ENCODE results near the gene ZNF655. TPM values are rescaled to one million over a fixed set of nuclear protein-coding genes. Genes with fewer than 3 reads are reported as not detected.

ZNF655 gene
- total and polyA plus RNA-seq, 2 donors (not counting 3 experiments of a cell fraction or from before 2014, with no cell fraction given), result 16.9 to 20.4 TPM

DNA sequence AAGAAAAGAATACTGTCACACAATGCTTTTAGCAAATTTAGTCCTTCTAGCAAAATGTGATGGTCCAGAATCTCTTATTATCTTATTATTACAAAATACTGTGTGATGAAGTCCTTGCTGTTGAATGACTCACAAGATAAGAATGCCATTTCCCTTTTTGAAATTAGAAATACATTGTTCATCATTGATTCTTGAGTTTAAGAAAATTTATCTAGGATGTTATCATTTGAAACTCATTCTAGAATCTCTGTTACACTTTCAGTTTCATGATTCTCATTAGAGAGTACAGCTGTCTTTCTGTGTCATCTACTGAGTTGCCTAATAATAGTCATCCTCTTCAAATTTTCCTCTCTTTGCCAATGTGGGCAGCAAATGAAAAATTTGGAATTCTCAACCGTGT is 44.4 kb upstream of the ZNF655 start:
- Histone ChIP-seq H2AFZ (ENCODE audit: low read depth, low read length) (no peak overlapping the region), H3K27me3 (ENCODE audit: control insufficient read depth in 2 of 2, insufficient read depth in 2 of 2, low read length in 2 of 2) (no peaks in the 10 kb centered on the region), H3K9ac (replicated peaks; ENCODE audit: extremely low read depth, insufficient read depth, low read length) (no peak overlapping the region), H3K9me1 (replicated peaks; ENCODE audit: control insufficient read depth, extremely low read depth, insufficient read depth, low read length) (no peaks in the 10 kb centered on the region), H3K4me3 (replicated peaks in 1 of 3; ENCODE audit: insufficient read depth in 1 of 3, low read depth in 1 of 3, low read length in 3 of 3) (no peak overlapping the region), H3K27ac (ENCODE audit: insufficient read depth, low read depth, low read length) (no peak overlapping the region), H3K4me2 (ENCODE audit: insufficient read depth, low read length) (peak overlapping the region; percentile 30), H3K4me1 (ENCODE audit: control insufficient read depth, extremely low read depth, insufficient read depth, low read length) (peaks cover 6% of the 10 kb centered on the region), H3K79me2 (ENCODE audit: control insufficient read depth, insufficient read depth, low read length) (peaks cover 6% of the 10 kb centered on the region), H3K36me3 (ENCODE audit: control insufficient read depth in 2 of 2, extremely low read depth in 1 of 2, insufficient read depth in 2 of 2, low read length in 2 of 2) (peaks cover 5 to 14% of the 10 kb centered on the region in 2 experiments), H3K9me3 (replicated peaks; ENCODE audit: control insufficient read depth, insufficient read depth, low read length) (no peaks in the 10 kb centered on the region), H4K20me1 (replicated peaks; ENCODE audit: control insufficient read depth, extremely low read depth, insufficient read depth, low read length) (no peaks in the 10 kb centered on the region)
- no TSS peak for BruUV-seq (replicated peaks)
- intact Hi-C loops (cut with micrococcal nuclease) (no loop called here), dilution Hi-C loops (cut with MboI; ENCODE audit: extremely low pct_ligation_motif_present, low sequenced_read_pairs) (no loop called here)
- FAIRE-seq (peak; percentile 82), DNase-seq (ENCODE audit: low read depth, low spot score) (no peak)
- TF ChIP-seq GATA2 (IDR thresholded peaks at IDR 0.05; ENCODE audit: insufficient read depth, insufficient read length, low read depth, low read length) (no peak), POLR2A (IDR thresholded peaks at IDR 0.05; ENCODE audit: low read depth, low read length) (no peak), POLR2AphosphoS5 (IDR thresholded peaks at IDR 0.05; ENCODE audit: insufficient read depth, low read depth, low read length) (no peak), EZH2 (IDR thresholded peaks at IDR 0.05; ENCODE audit: borderline replicate concordance, low read depth, low read length, severe bottlenecking) (no peak), FOS (IDR thresholded peaks at IDR 0.05; ENCODE audit: borderline replicate concordance, insufficient read depth, low read length) (peak; percentile 62), JUN (IDR thresholded peaks at IDR 0.05; ENCODE audit: borderline replicate concordance, insufficient read depth, insufficient read length, low read depth) (peak; percentile 40), MYC (IDR thresholded peaks at IDR 0.05; ENCODE audit: low read depth, low read length) (no peak)
- POLR2A ChIA-PET, result interaction anchor here (0.7 kb wide), 1 partner anchor 56 kb away, joined by 3 read pairs; no protein-coding TSS in a partner anchor
- CTCF ChIA-PET, result interaction anchor here (1.9 kb wide), 1 partner anchor 12 kb away, joined by 6 read pairs; no protein-coding TSS in a partner anchor

- BruUV-seq (replicated peaks), result no TSS peak
- intact Hi-C loops (cut with micrococcal nuclease), result no loop called here
- DNase-seq (ENCODE audit: low read depth, low spot score) (no peak), FAIRE-seq (no peak)
- no peak overlapping the region for H2AFZ ChIP-seq (ENCODE audit: low read depth, low read length)
- H3K27ac ChIP-seq (ENCODE audit: insufficient read depth, low read depth, low read length), result no peak overlapping the region
- H3K9me3 ChIP-seq (replicated peaks; ENCODE audit: control insufficient read depth, insufficient read depth, low read length), result no peaks in the 10 kb centered on the region
- no peak overlapping the region for H3K4me3 ChIP-seq (replicated peaks in 1 of 3; ENCODE audit: insufficient read depth in 1 of 3, low read depth in 1 of 3, low read length in 3 of 3)
- H3K9me1 ChIP-seq (replicated peaks; ENCODE audit: control insufficient read depth, extremely low read depth, insufficient read depth, low read length), result no peaks in the 10 kb centered on the region
- no peaks in the 10 kb centered on the region for H4K20me1 ChIP-seq (replicated peaks; ENCODE audit: control insufficient read depth, extremely low read depth, insufficient read depth, low read length)
- H3K9ac ChIP-seq (replicated peaks; ENCODE audit: extremely low read depth, insufficient read depth, low read length), result no peak overlapping the region
- CTCF ChIA-PET, result no interaction called here
- H3K36me3 ChIP-seq (ENCODE audit: control insufficient read depth in 2 of 2, extremely low read depth in 1 of 2, insufficient read depth in 2 of 2, low read length in 2 of 2), result peaks cover 11 to 15% of the 10 kb centered on the region in 2 experiments
- H3K4me1 ChIP-seq (ENCODE audit: control insufficient read depth, extremely low read depth, insufficient read depth, low read length), result no peaks in the 10 kb centered on the region
- H3K27me3 ChIP-seq (ENCODE audit: control insufficient read depth in 2 of 2, insufficient read depth in 2 of 2, low read length in 2 of 2), result no peaks in the 10 kb centered on the region
- no peak overlapping the region for H3K4me2 ChIP-seq (ENCODE audit: insufficient read depth, low read length)
- TF ChIP-seq POLR2A (IDR thresholded peaks at IDR 0.05; ENCODE audit: low read depth, low read length) (no peak), JUN (IDR thresholded peaks at IDR 0.05; ENCODE audit: borderline replicate concordance, insufficient read depth, insufficient read length, low read depth) (no peak), EZH2 (IDR thresholded peaks at IDR 0.05; ENCODE audit: borderline replicate concordance, low read depth, low read length, severe bottlenecking) (no peak), CTCF (IDR thresholded peaks at IDR 0.05; ENCODE audit: extremely low read depth in 1 of 2, insufficient read depth in 1 of 2, low read depth in 1 of 2, low read length in 2 of 2) (no peak), FOS (IDR thresholded peaks at IDR 0.05; ENCODE audit: borderline replicate concordance, insufficient read depth, low read length) (no peak), GATA2 (IDR thresholded peaks at IDR 0.05; ENCODE audit: insufficient read depth, insufficient read length, low read depth, low read length) (no peak), POLR2AphosphoS5 (IDR thresholded peaks at IDR 0.05; ENCODE audit: insufficient read depth, low read depth, low read length) (no peak), MAX (IDR thresholded peaks at IDR 0.05; ENCODE audit: insufficient read depth, insufficient read length) (no peak), MYC (IDR thresholded peaks at IDR 0.05; ENCODE audit: low read depth, low read length) (no peak)
- no peaks in the 10 kb centered on the region for H3K79me2 ChIP-seq (ENCODE audit: control insufficient read depth, insufficient read depth, low read length)
- dilution Hi-C loops (cut with MboI; ENCODE audit: extremely low pct_ligation_motif_present, low sequenced_read_pairs), result no loop called here
- POLR2A ChIA-PET, result no interaction called here
These were observed 37.0 kb upstream of the ZNF655 start for GRCh38 chr7:99521399-99521798.

Measured in endothelial cell of umbilical vein (primary cell).